GM21515 (cell line): ENCODE data around the gene PPHLN1.
A peak's percentile ranks its signal among the peaks of the same experiment; 100 is the strongest.
"Not testable (repeated sequence)": the region's sequence is repeated elsewhere in the genome, so short reads cannot be mapped to it uniquely, and the experiment has no call there.

Experiments
- ATAC-seq: cut with Tn5 transposase; IDR thresholded peaks from one replicate; pipeline ENCODE4 v1.9.1; 2021; ENCODE audit not compliant: unreplicated experiment

The PPHLN1 gene

DNA sequence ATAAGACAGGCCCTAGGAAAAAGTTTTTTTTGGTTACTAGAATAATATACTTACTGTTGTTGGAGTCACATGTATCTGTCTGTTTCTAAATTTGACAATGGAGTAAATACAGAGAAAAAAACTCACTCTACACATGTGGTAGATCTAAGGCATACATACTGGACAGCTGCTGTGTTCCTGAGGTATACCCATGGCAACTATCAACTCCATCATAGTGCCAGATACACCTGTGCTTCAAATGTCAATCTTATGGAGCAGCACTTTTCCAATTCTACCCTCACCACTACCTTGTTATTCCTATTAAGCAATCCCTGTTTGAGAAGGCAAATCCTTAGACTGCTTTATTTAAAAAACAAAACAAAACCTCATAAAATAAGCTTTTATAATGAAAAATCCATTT, 3.4 kb upstream of the PPHLN1 start:
- ATAC-seq, result no peak

- no peak for ATAC-seq
Observed at GRCh38 chr12:42323856-42324255, 2.1 kb upstream of the PPHLN1 start.

GRCh38 chr12:42325326-42325652, 678 bp upstream of the PPHLN1 start:
- ATAC-seq, result no peak

DNA sequence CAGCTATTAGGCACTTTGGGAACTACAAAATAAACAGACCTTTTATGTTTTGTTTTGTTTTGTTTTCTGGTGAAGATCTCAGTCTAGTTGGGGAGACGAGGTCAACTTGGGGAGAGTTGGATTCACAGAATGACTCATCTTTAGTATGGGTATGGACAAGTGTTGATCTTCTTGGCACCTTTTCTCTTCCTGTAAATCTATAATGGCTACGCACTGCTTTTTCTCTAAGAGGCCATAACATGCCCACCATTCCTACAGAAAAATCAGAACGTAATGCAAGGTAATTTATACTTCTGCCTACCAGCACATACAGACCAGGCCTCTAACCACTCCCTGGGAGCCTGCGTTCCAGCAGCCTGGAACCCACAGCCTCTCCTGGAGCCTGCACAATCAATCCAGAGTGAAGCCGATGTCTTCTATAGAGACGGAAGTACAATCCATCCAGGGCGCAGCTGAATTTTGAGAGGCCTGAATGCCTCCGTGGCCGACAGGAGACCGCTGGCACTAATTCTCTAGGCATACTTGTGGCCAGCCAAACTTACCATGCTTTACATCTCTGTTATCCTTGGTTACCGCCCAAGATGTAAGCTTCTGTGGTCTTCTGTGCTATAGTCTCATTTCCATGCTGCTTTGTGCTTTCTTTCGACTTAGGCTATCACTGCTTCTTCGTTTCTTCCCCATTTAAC, 717 bp downstream of the PPHLN1 start:
- peak; percentile 19 for ATAC-seq

- ATAC-seq, result no peak
Observed at GRCh38 chr12:42327227-42327590, 1.2 kb downstream of the PPHLN1 start.

GRCh38 chr12:42330097-42330496, 4.1 kb downstream of the PPHLN1 start:
- ATAC-seq, result not testable (repeated sequence)

DNA sequence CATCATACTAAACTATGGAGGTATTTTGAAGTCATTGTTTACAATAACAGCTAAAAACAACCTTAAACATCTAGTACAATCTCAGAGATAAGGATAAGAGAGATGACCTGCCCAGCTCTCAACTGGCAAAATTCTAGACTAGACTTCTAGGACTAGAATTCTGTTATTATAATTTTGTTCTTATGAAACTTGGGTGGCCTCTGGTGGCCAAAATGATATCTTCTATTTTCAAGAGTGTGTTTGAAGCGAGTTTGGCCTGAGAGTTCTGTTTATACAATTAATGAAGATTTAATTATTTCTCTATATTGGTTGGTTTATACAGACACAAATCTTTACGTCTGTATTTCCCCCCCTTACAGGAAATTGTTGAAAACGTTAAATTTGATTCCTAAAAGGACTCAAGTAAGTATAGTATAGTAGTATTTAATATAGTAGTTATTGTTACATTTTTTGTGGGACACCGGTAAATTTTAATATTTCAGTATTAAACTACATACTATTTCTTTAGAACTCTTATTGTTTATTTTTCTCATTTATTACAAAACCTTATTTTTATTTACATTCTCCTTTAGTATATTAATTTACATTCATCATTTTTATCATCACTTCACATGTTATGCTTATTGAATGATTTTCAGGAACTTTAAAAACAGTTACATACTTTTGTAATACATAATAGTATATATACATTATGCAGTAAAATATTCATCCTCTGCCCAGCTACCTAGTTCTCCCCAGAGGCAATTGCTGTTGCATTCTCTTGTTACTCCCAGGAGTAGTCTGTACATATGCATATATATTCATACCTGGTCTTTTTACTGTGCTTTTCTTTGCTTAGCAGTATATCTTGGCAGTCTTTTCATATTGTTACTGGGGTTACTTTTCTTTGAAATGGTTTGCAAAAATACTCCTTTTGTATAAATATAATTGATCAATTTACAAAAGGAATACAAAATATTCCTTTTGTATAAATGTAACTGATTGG, 6.6 kb downstream of the PPHLN1 start:
- peak; percentile 67 for ATAC-seq

- no peak for ATAC-seq
Observed at GRCh38 chr12:42336286-42336685, 10.3 kb downstream of the PPHLN1 start.

- ATAC-seq, result no peak
Observed at GRCh38 chr12:42338280-42338679, 12.3 kb downstream of the PPHLN1 start.

- no peak for ATAC-seq
Observed at GRCh38 chr12:42342028-42342427, 16.1 kb downstream of the PPHLN1 start.

DNA sequence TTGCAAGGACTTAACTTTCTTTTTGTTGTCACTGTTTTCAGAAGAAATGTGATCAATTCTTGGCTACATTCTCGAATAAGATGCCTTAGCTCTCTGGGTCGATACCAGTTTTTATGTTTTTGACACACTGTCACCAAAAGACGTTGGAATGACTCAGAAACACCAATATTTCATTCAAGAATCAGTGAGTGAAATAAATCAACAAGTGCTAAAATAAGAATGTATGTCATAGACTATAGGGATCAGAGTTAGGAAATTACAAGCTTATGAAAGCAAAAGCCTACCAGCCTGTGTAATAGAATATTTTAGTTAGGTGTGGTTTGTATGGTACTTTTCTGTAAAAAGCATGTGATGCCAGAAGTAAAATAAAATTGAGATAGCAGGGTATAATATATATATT, 17.8 kb downstream of the PPHLN1 start:
- ATAC-seq, result no peak

DNA sequence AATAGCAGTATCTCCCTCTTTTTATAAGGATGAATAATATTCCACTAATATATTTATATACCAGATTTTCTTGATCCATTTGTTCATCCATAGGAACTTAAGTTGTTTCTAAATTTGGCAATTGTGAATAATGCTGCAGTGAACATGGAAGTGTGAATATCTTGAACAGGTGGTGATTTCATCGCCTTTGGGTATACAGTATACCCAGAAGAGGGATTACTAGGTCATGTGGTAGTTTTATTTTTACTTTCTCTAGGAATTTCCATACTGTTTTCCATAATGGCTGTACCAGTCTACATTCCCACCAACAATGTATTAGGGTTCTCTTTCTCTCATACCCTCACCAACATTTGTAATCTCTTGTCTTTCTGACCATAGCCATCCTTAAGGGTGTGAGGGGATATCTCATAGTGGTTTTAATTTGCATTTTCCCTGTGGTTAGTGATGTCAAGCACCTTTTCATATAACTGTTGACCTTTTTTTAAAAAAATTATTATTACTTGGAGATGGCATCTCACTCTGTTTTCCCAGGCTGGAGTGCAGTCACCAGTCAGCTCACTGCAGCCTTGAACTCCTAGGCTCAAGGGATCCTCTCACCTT, 20.5 kb downstream of the PPHLN1 start:
- ATAC-seq, result no peak

- ATAC-seq, result not testable (repeated sequence)
Observed at GRCh38 chr12:42349119-42350020, 23.4 kb downstream of the PPHLN1 start.

- not testable (repeated sequence) for ATAC-seq
Observed at GRCh38 chr12:42350021-42350407, 24.0 kb downstream of the PPHLN1 start.

DNA sequence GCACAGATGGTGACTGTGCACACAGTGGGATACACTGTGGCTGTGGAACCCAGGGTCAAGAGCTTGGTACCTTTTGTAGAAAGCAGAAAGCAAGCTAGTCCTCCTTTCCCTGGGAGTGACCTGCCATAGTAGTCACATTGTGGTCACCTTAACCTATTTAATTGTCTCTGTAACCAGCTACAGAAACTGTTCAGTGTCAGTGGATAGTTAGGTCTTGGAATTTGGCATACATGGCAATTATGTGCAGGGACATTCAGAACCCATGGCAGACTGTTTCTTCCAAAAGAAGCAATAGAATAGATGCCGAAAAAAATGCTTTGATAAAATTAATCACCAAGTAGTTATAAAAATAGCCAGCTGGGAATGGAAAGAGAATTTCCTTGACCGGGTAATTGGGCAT, 30.4 kb downstream of the PPHLN1 start:
- ATAC-seq, result no peak

GRCh38 chr12:42360747-42361403, 34.9 kb downstream of the PPHLN1 start:
- ATAC-seq, result no peak

DNA sequence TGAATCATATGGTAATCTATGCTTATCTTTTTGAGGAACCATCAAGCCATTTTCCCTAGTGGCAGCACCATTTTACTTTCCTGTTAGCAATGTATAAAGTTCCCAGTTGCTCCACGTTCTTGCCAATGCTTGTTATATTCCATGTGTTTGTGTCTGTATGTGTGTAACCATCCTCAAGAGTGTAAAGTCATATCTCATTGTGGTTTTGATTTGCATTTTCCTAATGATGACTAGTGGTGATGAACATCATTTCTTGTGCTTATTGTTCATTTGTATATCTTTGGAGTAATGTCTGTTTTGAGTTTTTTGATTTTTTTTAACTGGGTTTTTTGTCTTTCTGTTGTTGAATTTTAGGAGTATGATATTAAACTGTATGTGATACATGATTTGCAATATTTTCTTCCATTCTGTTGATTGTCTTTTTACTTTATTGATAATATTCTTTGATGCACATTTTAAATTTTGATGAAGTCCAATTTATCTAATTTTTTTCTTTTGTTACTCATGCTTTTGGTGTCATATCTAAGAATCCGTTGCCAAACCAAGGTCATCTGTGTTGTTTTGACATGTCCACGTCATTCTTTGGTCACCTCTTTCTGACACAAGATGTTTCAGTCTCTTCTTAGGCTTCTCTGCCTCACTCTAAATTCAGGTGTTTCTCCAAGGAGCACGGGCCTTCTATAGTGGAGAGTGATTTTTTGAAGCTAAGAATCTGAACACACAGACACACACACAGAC, 36.1 kb downstream of the PPHLN1 start:
- no peak for ATAC-seq

- ATAC-seq, result no peak
Observed at GRCh38 chr12:42362647-42363260, 36.8 kb downstream of the PPHLN1 start.

GRCh38 chr12:42364692-42365091, 38.7 kb downstream of the PPHLN1 start:
- no peak for ATAC-seq
